OCI-LY1 (cell line): ENCODE measurements around the gene PTPRE.

Experiments used
- CTCF ChIP-seq: fragments of 200-600 bp; sonication (generic), shearing (Covaris generic); IDR thresholded peaks from 2 replicates; pipeline ENCODE4 v1.5.1; 2017; ENCODE audit warnings: mild to moderate bottlenecking, antibody characterized with exemption, low read length, moderate library complexity, mixed read lengths
- EZH2 ChIP-seq: fragments of 200-600 bp; sonication (generic), shearing (Covaris generic); IDR thresholded peaks from 2 replicates; pipeline ENCODE4 v1.8.0; 2017; ENCODE audit warnings: borderline replicate concordance, mixed run types, mild to moderate bottlenecking, antibody characterized with exemption, low read length, moderate library complexity, mixed read lengths

- TF ChIP-seq CTCF (no peak), EZH2 (no peak)
These were observed 147.5 kb downstream of the PTPRE start for GRCh38 chr10:128054163-128054970.
